ENCODE data around the gene SYT13.

GRCh38 chr11:45213717-45214116 is 72.4 kb downstream of the SYT13 start:
- TF ChIP-seq REST (IDR thresholded peaks at IDR 0.05; ENCODE audit: low read depth, low read length), result no peak
- TF ChIP-seq EP300 (IDR thresholded peaks at IDR 0.05; ENCODE audit: borderline replicate concordance in 1 of 2, control insufficient read depth in 1 of 2, low read depth in 2 of 2, low read length in 2 of 2), result no peak
- no peak for TF ChIP-seq CTCF (IDR thresholded peaks at IDR 0.05 in 2 of 3, conservative IDR thresholded peaks at IDR 0.05 in 1 of 3; ENCODE audit: control insufficient read depth in 2 of 3, extremely low read depth in 1 of 3, insufficient read depth in 1 of 3, low read depth in 3 of 3, low read length in 3 of 3)
- no peak for TF ChIP-seq FOXM1 (IDR thresholded peaks at IDR 0.05; ENCODE audit: low read depth, low read length)
- no peak for TF ChIP-seq BCL11A (IDR thresholded peaks at IDR 0.05; ENCODE audit: low read depth, low read length)
- no peak for TF ChIP-seq BRCA1 (IDR thresholded peaks at IDR 0.05; ENCODE audit: low read depth, low read length)
- no peak for TF ChIP-seq MLLT1 (IDR thresholded peaks at IDR 0.05)
- TF ChIP-seq KAT2A (conservative IDR thresholded peaks at IDR 0.05; ENCODE audit: control insufficient read depth, low read depth, low read length), result no peak
- no peak for TF ChIP-seq ZBTB33 (IDR thresholded peaks at IDR 0.05)
- no peak for TF ChIP-seq RBBP5 (conservative IDR thresholded peaks at IDR 0.05)
- no peak for TF ChIP-seq HDAC2 (IDR thresholded peaks at IDR 0.05)

All from GM12878 (cell line).